Lung (tissue), 12 donors: ENCODE data around the gene ZC3H7A. TPM values are rescaled to one million over a fixed set of nuclear protein-coding genes. Genes with fewer than 3 reads are reported as not detected.

ENCODE experiments used
- ATAC-seq: fragments of 200-7000 bp; cut with Tn5 transposase; one replicate; pipeline ENCODE4 v1.9.1; 2020; ENCODE audit warnings: moderate number of reproducible peaks; ENCODE audit not compliant: insufficient read depth, low FRiP score
- DNase-seq, 3 donors: peaks; one replicate each; pipeline ENCODE4 v3.0.0-alpha.2; 2013 to 2017
- H3K27ac ChIP-seq, 2 donors: one replicate each; pipeline ENCODE4 v1.5.1; 2013; ENCODE audit warnings: mild to moderate bottlenecking in 2 of 2, moderate library complexity in 2 of 2, control low read depth in 1 of 2, inconsistent platforms in 1 of 2, low read depth in 1 of 2, low read length in 1 of 2
- H3K27me3 ChIP-seq, 3 donors: one replicate each; pipeline ENCODE4 v1.5.1; 2013; ENCODE audit warnings: low read length in 2 of 3; ENCODE audit not compliant: control insufficient read depth in 3 of 3, insufficient read depth in 3 of 3
- H3K36me3 ChIP-seq, 4 donors: one replicate each; pipeline ENCODE4 v1.5.1; 2013; ENCODE audit warnings: low read length in 4 of 4, mild to moderate bottlenecking in 1 of 4, moderate library complexity in 1 of 4; ENCODE audit not compliant: control insufficient read depth in 4 of 4, insufficient read depth in 4 of 4
- H3K4me1 ChIP-seq, 5 donors: one replicate each; pipeline ENCODE4 v1.5.1; 2013; ENCODE audit warnings: low read length in 5 of 5, mild to moderate bottlenecking in 2 of 5, moderate library complexity in 1 of 5; ENCODE audit not compliant: control insufficient read depth in 5 of 5, insufficient read depth in 5 of 5
- H3K4me3 ChIP-seq: one replicate; pipeline ENCODE4 v1.5.1; 2013; ENCODE audit warnings: mild to moderate bottlenecking, control low read depth, moderate library complexity
- H3K9ac ChIP-seq, 2 donors: one replicate each; pipeline ENCODE4 v1.5.1; 2013; ENCODE audit warnings: low read length in 2 of 2, control low read depth in 1 of 2; ENCODE audit not compliant: insufficient read depth in 1 of 2
- H3K9me3 ChIP-seq, 4 donors: one replicate each; pipeline ENCODE4 v1.5.1; 2013; ENCODE audit warnings: low read length in 3 of 4, mild to moderate bottlenecking in 1 of 4, moderate library complexity in 1 of 4; ENCODE audit not compliant: control insufficient read depth in 4 of 4, insufficient read depth in 3 of 4
- CTCF ChIP-seq: IDR thresholded peaks from 2 replicates; pipeline ENCODE4 v1.5.1; 2012; ENCODE audit warnings: mild to moderate bottlenecking; ENCODE audit errors: control extremely low read depth, extremely low read depth
- WGBS, 2 donors: extraction: QIAGEN DNeasy Blood & Tissue Kit; methylation state at CpG; one replicate each; pipeline ENCODE4 v1.1.7; 2013; 5-methylcytosine and 5-hydroxymethylcytosine counted together
- polyA plus RNA-seq, 2 donors: library from polyadenylated mRNA; stranded (reverse); fragments of 200-250 nt; gene quantifications; one replicate each; pipeline ENCODE4 v1.2.1, GENCODE V29; 2013
- total RNA-seq, 2 donors: library from RNA; depleted of rRNA in 1 of 2; stranded (reverse); fragments of >200 nt in 1 of 2; gene quantifications; one replicate each; pipeline ENCODE4 v1.2.1, GENCODE V29; 2014 to 2021
- donor health status: control.
- donor health status: control.
- donor health status: Bipolar disorder and iron deficiency.
- donor health status: healthy.
- donor health status: DM: yes; HTN: yes; CAD: no.

Gene ZC3H7A
- total and polyA plus RNA-seq, 4 donors = 22.1 to 127 (median 36.2) TPM

- ATAC-seq (no peak), DNase-seq (no peak)
- no peak overlapping the region for H3K4me3 ChIP-seq
- H3K27me3 ChIP-seq = no peaks in the 10 kb centered on the region
- peaks cover 21 to 62% (median 34%) of the 10 kb centered on the region in 4 donors for H3K36me3 ChIP-seq
- peaks cover 0 to 11% (median 3%) of the 10 kb centered on the region in 5 donors for H3K4me1 ChIP-seq
- TF ChIP-seq CTCF = no peak
- peaks cover 0 to 2% (median 0%) of the 10 kb centered on the region in 4 donors for H3K9me3 ChIP-seq
- H3K27ac ChIP-seq = no peak overlapping the region
- no peak overlapping the region for H3K9ac ChIP-seq
- WGBS, 2 donors = 85 to 96% methylated on average over 3 of the region's 3 CpGs
These were observed 65.8 kb downstream of the ZC3H7A start for GRCh38 chr16:11731222-11731621.

DNA sequence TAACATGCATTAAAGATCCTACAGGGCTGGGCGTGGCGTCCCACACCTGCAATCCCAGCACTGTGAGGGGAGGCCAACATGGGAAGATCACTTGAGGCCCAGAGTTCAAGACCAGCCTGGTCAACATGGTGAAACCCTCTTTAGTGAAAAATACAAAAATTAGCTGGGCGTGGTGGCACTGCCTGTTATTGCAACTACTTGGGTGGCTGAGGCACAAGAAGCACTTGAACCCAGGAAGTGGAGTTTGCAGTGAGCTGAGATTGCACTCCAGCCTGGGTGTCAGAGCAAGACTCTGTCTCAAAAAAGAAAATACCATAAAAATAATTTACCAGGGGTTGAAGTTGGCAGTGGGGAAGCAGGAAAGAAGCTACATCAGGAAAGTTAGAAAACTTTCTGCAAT, 67.3 kb downstream of the ZC3H7A start:
- no peak for TF ChIP-seq CTCF
- H3K27ac ChIP-seq = no peak overlapping the region
- H3K4me1 ChIP-seq = peaks cover 0 to 11% (median 3%) of the 10 kb centered on the region in 5 donors
- H3K9ac ChIP-seq = no peak overlapping the region
- H3K27me3 ChIP-seq = no peaks in the 10 kb centered on the region
- peaks cover 14 to 49% (median 26%) of the 10 kb centered on the region in 4 donors for H3K36me3 ChIP-seq
- WGBS, 2 donors = 75 to 88% methylated on average over 3 of the region's 3 CpGs
- no peaks in the 10 kb centered on the region for H3K9me3 ChIP-seq
- H3K4me3 ChIP-seq = no peak overlapping the region
- ATAC-seq = no peak
- DNase-seq = no peak

DNA sequence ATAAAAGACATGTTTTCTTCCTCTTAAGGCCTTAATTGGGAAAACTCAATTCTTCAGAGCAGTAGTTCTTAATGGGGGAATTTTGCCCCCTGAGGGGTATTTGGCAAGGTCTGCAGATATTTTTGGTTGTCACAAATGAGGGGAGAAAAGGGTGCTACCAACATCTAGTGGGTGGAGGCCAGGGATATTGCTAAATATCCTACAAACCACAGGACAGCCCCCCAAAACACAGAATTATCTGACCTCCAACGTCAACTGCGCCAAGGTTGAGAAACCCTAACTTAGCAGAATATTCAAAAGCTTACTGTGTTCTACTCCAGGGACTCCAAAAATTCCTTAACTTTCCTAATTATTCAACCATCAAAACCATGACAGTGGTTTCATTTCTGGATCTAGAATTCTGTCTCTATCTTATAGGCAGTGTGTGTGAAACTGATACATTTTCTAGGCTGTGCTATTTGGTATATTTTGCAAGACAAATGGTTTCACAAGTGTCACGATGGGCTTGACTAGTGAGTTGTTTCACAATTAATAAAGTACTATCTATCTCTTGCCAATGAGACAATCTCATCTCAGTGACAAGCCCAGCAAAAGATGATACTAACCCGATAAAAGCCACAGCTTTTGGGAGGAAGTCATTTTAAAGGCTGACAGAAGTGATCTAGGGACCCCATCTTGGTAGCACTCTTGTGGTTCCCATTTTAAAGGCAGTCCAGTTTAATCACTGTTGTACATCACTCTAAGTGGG, 69.1 kb downstream of the ZC3H7A start:
- peaks cover 13 to 42% (median 23%) of the 10 kb centered on the region in 4 donors for H3K36me3 ChIP-seq
- peaks cover 0 to 11% (median 3%) of the 10 kb centered on the region in 5 donors for H3K4me1 ChIP-seq
- TF ChIP-seq CTCF = no peak
- no peak overlapping the region for H3K27ac ChIP-seq
- H3K4me3 ChIP-seq = no peak overlapping the region
- DNase-seq = no peak
- H3K9ac ChIP-seq = no peak overlapping the region
- no peaks in the 10 kb centered on the region for H3K27me3 ChIP-seq
- ATAC-seq = no peak
- no peaks in the 10 kb centered on the region for H3K9me3 ChIP-seq
- 32 to 60% methylated on average over 4 of the region's 4 CpGs for WGBS, 2 donors
